ENCODE results near the gene PFKFB2. TPM values are rescaled to one million over a fixed set of nuclear protein-coding genes. Genes with fewer than 3 reads are reported as not detected.

Gene PFKFB2
- total RNA-seq, 1 donor from 2014 or later: 63.2 TPM

DNA sequence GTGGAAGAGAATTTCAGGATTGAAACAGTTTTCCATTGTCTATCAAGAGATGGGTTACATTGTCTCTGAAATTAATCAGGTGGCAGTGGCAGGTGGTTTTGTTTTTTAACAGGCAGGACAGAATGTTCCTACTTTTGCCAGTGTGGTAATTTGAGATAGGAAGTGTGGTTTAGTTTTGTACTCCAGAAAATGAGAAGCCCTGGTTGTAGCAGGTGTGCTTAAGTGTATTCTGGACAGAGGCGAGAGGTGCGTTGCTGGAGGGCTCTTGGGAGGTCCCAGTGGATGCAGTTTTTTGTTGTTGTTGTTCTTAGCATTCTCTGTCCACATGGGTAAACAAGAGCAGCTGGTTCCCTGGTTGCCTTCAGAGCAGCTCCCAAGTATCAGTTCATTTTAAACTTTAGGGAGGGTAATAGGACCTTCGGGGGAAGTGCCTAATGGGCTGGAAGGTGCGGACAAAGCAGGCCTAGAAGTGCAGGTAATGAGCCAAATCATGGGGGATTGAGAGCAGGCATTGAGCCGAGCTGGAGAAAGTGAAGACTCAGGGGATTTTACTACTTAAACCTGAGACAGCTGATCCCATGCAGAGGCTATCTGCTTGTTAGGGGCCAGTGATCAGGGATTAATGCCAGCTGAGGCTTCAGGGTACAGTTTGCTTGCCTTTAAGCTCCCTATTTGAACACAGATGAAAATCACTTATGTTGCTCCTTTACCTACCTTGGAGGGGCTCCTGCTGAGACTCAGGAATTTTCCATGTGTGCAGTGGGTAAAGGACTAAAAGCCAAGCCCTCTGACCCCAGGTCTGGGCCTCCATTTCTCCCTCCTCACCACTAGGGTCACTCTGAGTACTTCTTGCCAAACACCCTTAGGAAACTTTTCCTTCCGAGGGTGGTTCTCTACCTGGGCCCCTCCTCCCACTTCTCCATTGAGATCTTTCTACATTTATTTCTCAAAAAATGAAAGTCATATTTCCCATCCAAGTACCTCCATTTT lies 6.1 kb downstream of the PFKFB2 start:
- H3K36me3 ChIP-seq (ENCODE audit: control insufficient read depth, insufficient read depth, low read length): peaks cover 9% of the 10 kb centered on the region
- FAIRE-seq (no peak), DNase-seq (ENCODE audit: low read depth) (no peak)
- TF ChIP-seq CTCF (IDR thresholded peaks at IDR 0.05; ENCODE audit: insufficient read depth, low read length, severe bottlenecking): no peak
- no peak overlapping the region for H3K4me3 ChIP-seq (ENCODE audit: low read depth, low read length)
- no peaks in the 10 kb centered on the region for H3K27me3 ChIP-seq (ENCODE audit: control insufficient read depth, insufficient read depth, low read length)

- no peaks in the 10 kb centered on the region for H3K27me3 ChIP-seq (ENCODE audit: control insufficient read depth, insufficient read depth, low read length)
- no peak for TF ChIP-seq CTCF (IDR thresholded peaks at IDR 0.05; ENCODE audit: insufficient read depth, low read length, severe bottlenecking)
- H3K4me3 ChIP-seq (ENCODE audit: low read depth, low read length): no peak overlapping the region
- FAIRE-seq: no peak
- H3K36me3 ChIP-seq (ENCODE audit: control insufficient read depth, insufficient read depth, low read length): peaks cover 11% of the 10 kb centered on the region
- DNase-seq (ENCODE audit: low read depth): no peak
These were observed 6.8 kb downstream of the PFKFB2 start for GRCh38 chr1:207059881-207060280.

GRCh38 chr1:207060596-207060995 lies 7.5 kb downstream of the PFKFB2 start:
- H3K36me3 ChIP-seq (ENCODE audit: control insufficient read depth, insufficient read depth, low read length): peaks cover 11% of the 10 kb centered on the region
- no peaks in the 10 kb centered on the region for H3K27me3 ChIP-seq (ENCODE audit: control insufficient read depth, insufficient read depth, low read length)
- no peak for TF ChIP-seq CTCF (IDR thresholded peaks at IDR 0.05; ENCODE audit: insufficient read depth, low read length, severe bottlenecking)
- no peak for FAIRE-seq
- DNase-seq (ENCODE audit: low read depth): no peak
- H3K4me3 ChIP-seq (ENCODE audit: low read depth, low read length): no peak overlapping the region

- DNase-seq (ENCODE audit: low read depth): no peak
- Histone ChIP-seq H3K36me3 (ENCODE audit: control insufficient read depth, insufficient read depth, low read length) (peaks cover 13% of the 10 kb centered on the region), H3K27me3 (ENCODE audit: control insufficient read depth, insufficient read depth, low read length) (no peaks in the 10 kb centered on the region), H3K4me3 (ENCODE audit: low read depth, low read length) (no peak overlapping the region)
- TF ChIP-seq CTCF (IDR thresholded peaks at IDR 0.05; ENCODE audit: insufficient read depth, low read length, severe bottlenecking): no peak
- FAIRE-seq: no peak
These were observed 9.0 kb downstream of the PFKFB2 start for GRCh38 chr1:207062058-207062457.

- H3K27me3 ChIP-seq (ENCODE audit: control insufficient read depth, insufficient read depth, low read length): no peaks in the 10 kb centered on the region
- no peak overlapping the region for H3K4me3 ChIP-seq (ENCODE audit: low read depth, low read length)
- peaks cover 13% of the 10 kb centered on the region for H3K36me3 ChIP-seq (ENCODE audit: control insufficient read depth, insufficient read depth, low read length)
- FAIRE-seq (no peak), DNase-seq (ENCODE audit: low read depth) (no peak)
- TF ChIP-seq CTCF (IDR thresholded peaks at IDR 0.05; ENCODE audit: insufficient read depth, low read length, severe bottlenecking): no peak
These were observed 9.9 kb downstream of the PFKFB2 start for GRCh38 chr1:207063014-207063413.

Measured in bronchial epithelial cell (primary cell).